ENCODE results near the gene IFI35.

DNA sequence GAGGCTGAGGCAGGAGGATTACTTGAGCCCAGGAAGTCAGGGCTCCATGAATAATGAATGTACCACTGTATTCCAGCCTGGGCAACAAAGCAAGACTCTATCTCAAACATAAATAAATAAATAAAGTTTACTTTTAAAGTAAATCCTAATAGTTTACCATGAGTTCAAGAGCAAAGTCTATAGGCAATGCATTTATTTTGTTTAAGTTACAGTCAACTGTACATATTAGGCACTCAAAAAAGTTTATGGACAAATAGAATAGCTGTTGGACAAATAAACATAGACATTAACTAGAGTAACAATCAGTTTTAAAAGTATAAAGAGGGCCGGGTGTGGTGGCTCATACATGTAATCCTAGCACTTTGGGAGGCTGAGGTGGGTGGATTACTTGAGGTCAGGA is 38.7 kb upstream of the IFI35 start:
- TF ChIP-seq REST (IDR thresholded peaks at IDR 0.05; ENCODE audit: insufficient read depth in 1 of 2, low read depth in 2 of 2, low read length in 1 of 2) = no peak
- TF ChIP-seq, protein P1, sequence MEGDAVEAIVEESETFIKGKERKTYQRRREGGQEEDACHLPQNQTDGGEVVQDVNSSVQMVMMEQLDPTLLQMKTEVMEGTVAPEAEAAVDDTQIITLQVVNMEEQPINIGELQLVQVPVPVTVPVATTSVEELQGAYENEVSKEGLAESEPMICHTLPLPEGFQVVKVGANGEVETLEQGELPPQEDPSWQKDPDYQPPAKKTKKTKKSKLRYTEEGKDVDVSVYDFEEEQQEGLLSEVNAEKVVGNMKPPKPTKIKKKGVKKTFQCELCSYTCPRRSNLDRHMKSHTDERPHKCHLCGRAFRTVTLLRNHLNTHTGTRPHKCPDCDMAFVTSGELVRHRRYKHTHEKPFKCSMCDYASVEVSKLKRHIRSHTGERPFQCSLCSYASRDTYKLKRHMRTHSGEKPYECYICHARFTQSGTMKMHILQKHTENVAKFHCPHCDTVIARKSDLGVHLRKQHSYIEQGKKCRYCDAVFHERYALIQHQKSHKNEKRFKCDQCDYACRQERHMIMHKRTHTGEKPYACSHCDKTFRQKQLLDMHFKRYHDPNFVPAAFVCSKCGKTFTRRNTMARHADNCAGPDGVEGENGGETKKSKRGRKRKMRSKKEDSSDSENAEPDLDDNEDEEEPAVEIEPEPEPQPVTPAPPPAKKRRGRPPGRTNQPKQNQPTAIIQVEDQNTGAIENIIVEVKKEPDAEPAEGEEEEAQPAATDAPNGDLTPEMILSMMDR (IDR thresholded peaks at IDR 0.05) = no peak
- no peak for TF ChIP-seq POLR2AphosphoS5 (IDR thresholded peaks at IDR 0.05; ENCODE audit: low read depth, low read length)
- no peak for TF ChIP-seq SIN3A (IDR thresholded peaks at IDR 0.05; ENCODE audit: borderline replicate concordance, insufficient read depth, low read depth, low read length)

Data from Panc1 (cell line).